Calu3 (cell line): ENCODE measurements around the gene PODXL2. TPM values are rescaled to one million over a fixed set of nuclear protein-coding genes. Genes with fewer than 3 reads are reported as not detected.
A peak's percentile ranks its signal among the peaks of the same experiment; 100 is the strongest.
"Not testable (repeated sequence)": the region's sequence is repeated elsewhere in the genome, so short reads cannot be mapped to it uniquely, and the experiment has no call there.

Source experiments
- BruUV-seq: library from RNA; stranded (reverse); fragments of 400-500 nt; replicated peaks from 2 replicates; lab custom pipeline; 2021; lab: Mats Ljungman, UMichigan
- CTCF ChIA-PET: fragments of 300-600 bp; sonication (Branson Sonifier 250); formaldehyde crosslinking; loops from one replicate; lab custom pipeline; 2022; ENCODE audit warnings: antibody characterized with exemption; lab: Charles Lee
- DNase-seq: peaks from one replicate; pipeline ENCODE4 v3.0.0; 2022
- H3K27ac Mint-ChIP-seq: one replicate; pipeline ENCODE4 v1.8.0; 2022; ENCODE audit warnings: mixed read lengths; ENCODE audit not compliant: unreplicated experiment
- H3K27me3 Mint-ChIP-seq: one replicate; pipeline ENCODE4 v1.8.0; 2022; ENCODE audit warnings: mixed read lengths; ENCODE audit not compliant: unreplicated experiment
- H3K36me3 Mint-ChIP-seq: one replicate; pipeline ENCODE4 v1.8.0; 2022; ENCODE audit warnings: mild to moderate bottlenecking, moderate library complexity, mixed read lengths; ENCODE audit not compliant: insufficient read depth, unreplicated experiment
- H3K4me1 Mint-ChIP-seq: one replicate; pipeline ENCODE4 v1.8.0; 2022; ENCODE audit warnings: mild to moderate bottlenecking, low read depth, mixed read lengths; ENCODE audit not compliant: unreplicated experiment
- H3K4me3 Mint-ChIP-seq: one replicate; pipeline ENCODE4 v1.8.0; 2022; ENCODE audit warnings: mild to moderate bottlenecking, low read depth, moderate library complexity, mixed read lengths; ENCODE audit not compliant: unreplicated experiment
- H3K9me3 Mint-ChIP-seq: one replicate; pipeline ENCODE4 v1.8.0; 2022; ENCODE audit warnings: low read depth, mixed read lengths; ENCODE audit not compliant: unreplicated experiment
- CTCF ChIP-seq: fragments of 200-600 bp; IDR thresholded peaks from one replicate; pipeline ENCODE4 v1.8.0; 2022; ENCODE audit warnings: antibody characterized with exemption; ENCODE audit not compliant: unreplicated experiment
- intact Hi-C: fragments of 100-400 bp; cut with micrococcal nuclease; formaldehyde crosslinking; loops from one replicate; pipeline ENCODE4 v1.10.0; 2022; ENCODE audit not compliant: unreplicated experiment
- total RNA-seq: library from RNA; stranded (reverse); gene quantifications from 2 replicates; pipeline ENCODE4 v1.2.3, GENCODE V29; 2022

The PODXL2 gene
- total RNA-seq, 1 experiment from 2014 or later, result 36.1 TPM

DNA sequence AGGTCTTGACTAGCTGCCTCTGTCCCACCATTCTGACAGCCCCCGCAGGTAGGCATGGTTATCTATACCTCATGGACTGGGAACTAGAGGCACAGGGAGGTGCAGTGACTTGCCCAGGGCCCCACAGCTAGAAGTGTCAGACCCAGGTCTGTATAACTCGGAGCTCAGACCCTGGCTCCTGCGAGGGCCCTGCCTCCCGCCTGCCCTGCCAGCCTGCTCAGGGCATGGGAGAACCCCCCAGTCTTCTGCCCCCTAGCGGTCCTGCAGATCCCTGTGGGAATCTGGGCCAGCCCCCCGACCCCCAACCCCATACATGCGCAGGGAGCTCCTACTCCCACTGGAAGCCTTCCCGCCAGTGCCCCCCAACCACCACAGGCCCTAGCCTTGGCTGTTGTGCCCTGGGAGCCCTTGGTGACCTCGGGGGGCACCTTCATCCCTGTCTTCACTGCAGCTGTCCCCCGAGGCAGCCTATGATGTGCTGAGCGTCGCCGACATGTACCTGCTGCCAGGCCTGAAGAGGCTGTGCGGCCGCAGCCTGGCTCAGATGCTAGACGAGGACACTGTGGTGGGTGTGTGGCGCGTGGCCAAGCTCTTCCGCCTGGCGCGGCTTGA lies 50.7 kb downstream of the PODXL2 start:
- no peak for DNase-seq
- H3K9me3 Mint-ChIP-seq, result no peaks in the 10 kb centered on the region
- peak; percentile 12 for TF ChIP-seq CTCF
- H3K36me3 Mint-ChIP-seq, result peaks cover 4% of the 10 kb centered on the region
- CTCF ChIA-PET, result interaction anchor here (0.5 to 0.7 kb wide), 2 partner anchors 18 to 132 kb away, joined by 3 read pairs; no protein-coding TSS in a partner anchor
- H3K27ac Mint-ChIP-seq, result no peak overlapping the region
- no peaks in the 10 kb centered on the region for H3K27me3 Mint-ChIP-seq
- intact Hi-C loops, result no loop called here
- no peak overlapping the region for H3K4me3 Mint-ChIP-seq
- BruUV-seq, result no TSS peak
- H3K4me1 Mint-ChIP-seq, result no peaks in the 10 kb centered on the region

DNA sequence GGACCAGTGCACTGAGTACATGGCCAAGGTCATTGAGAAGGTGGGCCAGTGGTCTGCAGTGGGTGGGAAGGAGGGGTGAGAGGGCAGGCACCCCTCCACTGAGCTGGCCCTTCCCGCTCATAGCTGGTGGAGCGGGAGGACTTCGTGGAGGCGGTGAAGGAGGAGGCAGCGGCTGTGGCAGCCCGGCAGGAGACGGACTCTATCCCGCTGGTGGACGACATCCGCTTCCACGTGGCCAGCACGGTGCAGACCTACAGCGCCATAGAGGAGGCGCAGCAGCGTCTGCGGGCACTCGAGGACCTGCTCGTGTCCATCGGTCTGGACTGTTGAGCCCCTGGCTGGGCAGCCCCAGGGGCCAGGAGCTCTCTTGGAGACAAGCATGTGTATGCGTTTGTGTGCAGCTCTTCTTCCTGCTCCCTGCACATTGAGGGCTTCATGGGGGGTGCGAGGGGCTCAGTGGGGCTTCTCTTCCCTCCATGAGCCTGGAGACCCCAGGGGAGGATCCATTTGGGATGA lies 51.2 kb downstream of the PODXL2 start:
- Mint-ChIP-seq H3K27ac (no peak overlapping the region), H3K9me3 (no peaks in the 10 kb centered on the region), H3K36me3 (no peaks in the 10 kb centered on the region), H3K4me1 (no peaks in the 10 kb centered on the region), H3K4me3 (no peak overlapping the region), H3K27me3 (no peaks in the 10 kb centered on the region)
- BruUV-seq, result no TSS peak
- intact Hi-C loops, result no loop called here
- no peak for TF ChIP-seq CTCF
- DNase-seq, result no peak
- CTCF ChIA-PET, result no interaction called here

GRCh38 chr3:127680798-127681221 lies 51.8 kb downstream of the PODXL2 start:
- CTCF ChIA-PET, result no interaction called here
- DNase-seq, result no peak
- intact Hi-C loops, result no loop called here
- Mint-ChIP-seq H3K9me3 (no peaks in the 10 kb centered on the region), H3K27ac (no peak overlapping the region), H3K36me3 (no peaks in the 10 kb centered on the region), H3K27me3 (no peaks in the 10 kb centered on the region), H3K4me3 (no peak overlapping the region), H3K4me1 (no peaks in the 10 kb centered on the region)
- BruUV-seq, result no TSS peak
- no peak for TF ChIP-seq CTCF

- CTCF ChIA-PET, result interaction anchor here (1.2 kb wide), 1 partner anchor 9 kb away, joined by 3 read pairs; no protein-coding TSS in a partner anchor
- H3K27me3 Mint-ChIP-seq, H3K9me3 Mint-ChIP-seq, DNase-seq, H3K4me1 Mint-ChIP-seq, H3K36me3 Mint-ChIP-seq, intact Hi-C loops, H3K4me3 Mint-ChIP-seq, BruUV-seq, H3K27ac Mint-ChIP-seq: not testable (repeated sequence)
Measured at GRCh38 chr3:127682175-127682554, 53.2 kb downstream of the PODXL2 start.

DNA sequence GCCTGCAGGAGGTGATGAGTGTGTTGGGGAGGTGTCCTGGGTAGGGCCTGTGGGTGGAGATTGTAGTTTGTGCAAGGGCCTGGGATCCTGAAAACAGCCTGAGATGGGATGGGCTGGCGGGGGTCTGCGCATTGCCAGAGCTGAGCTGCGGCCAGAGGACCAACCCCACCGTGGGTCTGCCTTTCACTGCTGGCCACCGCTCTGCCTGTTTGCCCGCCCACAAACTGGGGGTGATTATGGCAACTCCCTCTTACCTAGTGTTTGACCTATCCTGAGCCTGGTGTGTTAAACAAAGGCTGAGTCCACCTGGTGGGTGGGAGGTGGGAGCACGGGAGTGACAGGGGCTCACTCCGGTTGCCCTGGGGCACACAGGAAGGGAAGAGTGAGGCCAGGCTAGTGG lies 53.6 kb downstream of the PODXL2 start:
- CTCF ChIA-PET, result interaction anchor here (1.2 to 1.3 kb wide), 2 partner anchors 8 to 286 kb away, joined by 3 read pairs; no protein-coding TSS in a partner anchor
- Mint-ChIP-seq H3K4me3 (no peak overlapping the region), H3K27ac (no peak overlapping the region), H3K36me3 (no peaks in the 10 kb centered on the region), H3K4me1 (no peaks in the 10 kb centered on the region), H3K27me3 (no peaks in the 10 kb centered on the region), H3K9me3 (no peaks in the 10 kb centered on the region)
- BruUV-seq, result no TSS peak
- no peak for DNase-seq
- TF ChIP-seq CTCF, result no peak
- intact Hi-C loops, result no loop called here
